Measurements from ENCODE around the gene CXorf38. TPM values are rescaled to one million over a fixed set of nuclear protein-coding genes. Genes with fewer than 3 reads are reported as not detected.

The CXorf38 gene
- 9.7 and 10.0 TPM in 2 replicates for total RNA-seq

GRCh38 chrX:40647307-40648197 lies at the start of gene CXorf38:
TSS of gene CXorf38 (minus strand) at chrX:40647561. CDS start at chrX:40647520, 41 bp downstream.

GRCh38 chrX:40623139-40623536 lies 24.2 kb downstream of the CXorf38 start, which contains the start of gene MPC1L:
TSS of gene MPC1L (plus strand) at chrX:40623428. CDS start at chrX:40623566, 138 bp downstream.

DNA sequence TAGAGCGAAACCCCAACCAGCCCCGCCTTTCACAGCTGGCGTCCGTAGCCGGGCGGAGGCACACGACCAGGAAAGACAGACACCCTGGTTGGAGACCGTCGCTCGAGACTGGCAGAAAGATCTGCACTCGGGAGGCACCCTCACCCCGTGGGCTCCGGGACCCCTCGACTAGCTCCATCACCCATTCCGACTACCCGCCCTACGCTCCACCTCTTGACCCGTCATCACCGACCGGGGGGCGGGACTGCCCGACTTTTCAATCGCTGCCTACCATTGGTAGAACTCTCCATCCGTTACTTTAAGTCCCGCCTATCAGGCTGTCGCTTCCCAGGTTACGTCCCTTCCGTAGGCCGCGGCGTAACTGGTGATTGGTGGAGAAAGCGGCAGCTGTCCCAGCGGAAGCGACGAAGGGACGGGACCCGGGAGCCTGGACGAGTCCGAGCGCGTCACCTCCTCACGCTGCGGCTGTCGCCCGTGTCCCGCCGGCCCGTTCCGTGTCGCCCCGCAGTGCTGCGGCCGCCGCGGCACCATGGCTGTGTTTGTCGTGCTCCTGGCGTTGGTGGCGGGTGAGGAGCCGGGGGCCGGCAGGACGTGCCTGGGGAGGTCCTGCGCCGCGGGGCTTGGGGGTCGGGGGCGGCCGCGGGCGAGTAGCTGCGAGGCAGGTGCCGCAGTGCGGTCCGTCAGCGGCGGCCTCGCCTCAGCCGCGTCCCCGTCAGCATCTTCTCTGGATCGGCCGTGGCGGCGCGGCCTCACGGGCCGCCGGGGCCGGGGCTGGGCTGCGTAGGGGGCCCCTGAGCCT lies 66.6 kb downstream of the CXorf38 start, which contains the start of gene ATP6AP2:
Gene ATP6AP2 (plus strand): TSS at position 434 of the 799 bp plus-strand sequence. CDS start 96 bp downstream, at position 530.

Other genes with a start within 250 kb of the CXorf38 start
- gene ATP6AP2, start 66.6 kb downstream of the CXorf38 start, total RNA-seq = 197 and 200 TPM in 2 replicates
- not detected in 2 replicates for gene MPC1L, start 24.1 kb downstream of the CXorf38 start, total RNA-seq
- 9.7 and 16.5 TPM in 2 replicates for gene MED14, start 88.0 kb upstream of the CXorf38 start, total RNA-seq